ENCODE measurements around the gene USH2A.

Gene USH2A

DNA sequence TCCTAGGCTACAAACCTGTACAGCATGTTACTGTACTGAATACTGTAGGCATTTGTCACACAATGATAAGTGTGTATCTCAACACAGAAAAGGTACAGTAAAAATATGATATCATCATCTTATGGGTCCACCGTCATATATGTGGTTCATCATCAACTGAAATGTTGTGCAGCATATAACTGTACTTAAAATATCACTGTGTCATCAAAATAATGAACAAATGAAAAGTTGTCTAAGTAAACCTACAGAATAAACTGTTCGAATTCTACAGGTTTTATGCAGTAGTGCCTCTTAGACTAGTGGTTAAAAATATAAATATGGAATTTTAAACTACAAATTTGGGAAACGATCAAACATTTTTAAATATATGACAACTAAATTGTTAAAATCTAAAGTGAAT is 527.4 kb downstream of the USH2A start:
- no peak for DNase-seq

DNA sequence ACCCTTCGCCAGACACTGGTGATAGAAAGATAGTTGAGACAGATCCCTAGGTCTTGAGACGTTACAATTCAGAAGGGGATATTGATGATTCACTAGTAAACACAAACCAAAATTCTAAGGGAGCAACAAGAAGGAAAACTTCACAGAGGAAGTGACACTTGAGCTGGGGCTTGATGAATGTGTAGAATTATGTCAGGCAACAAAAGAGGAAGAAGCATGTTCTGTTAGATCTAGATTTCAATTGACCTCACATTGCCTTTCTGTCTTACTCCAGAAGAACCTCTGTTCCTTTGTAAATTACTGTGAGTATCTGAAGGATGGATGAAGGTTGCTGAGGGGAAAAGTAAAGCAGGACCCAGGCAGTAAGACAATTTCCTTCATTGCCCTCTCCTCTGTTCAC is 528.0 kb downstream of the USH2A start:
- DNase-seq, result no peak

DNA sequence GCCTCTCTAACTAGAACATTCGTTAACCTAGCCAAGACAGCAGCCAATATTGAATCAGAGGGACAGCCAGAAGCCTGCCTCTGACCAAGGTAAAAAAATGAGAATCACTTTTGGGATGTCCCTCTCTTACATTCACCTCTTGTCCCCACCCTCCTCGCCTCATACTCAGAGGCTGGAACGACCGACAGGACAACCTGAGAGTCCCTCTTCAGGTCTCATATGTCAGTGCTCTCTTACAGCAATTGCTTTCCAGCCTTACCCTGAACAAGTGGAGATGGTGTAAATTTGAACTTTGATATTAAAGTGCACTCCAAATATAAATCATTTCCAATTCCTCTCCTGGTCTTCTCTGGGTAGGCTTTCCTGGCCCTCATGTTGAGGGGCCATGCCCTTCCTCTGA is 528.6 kb downstream of the USH2A start:
- no peak for DNase-seq

DNA sequence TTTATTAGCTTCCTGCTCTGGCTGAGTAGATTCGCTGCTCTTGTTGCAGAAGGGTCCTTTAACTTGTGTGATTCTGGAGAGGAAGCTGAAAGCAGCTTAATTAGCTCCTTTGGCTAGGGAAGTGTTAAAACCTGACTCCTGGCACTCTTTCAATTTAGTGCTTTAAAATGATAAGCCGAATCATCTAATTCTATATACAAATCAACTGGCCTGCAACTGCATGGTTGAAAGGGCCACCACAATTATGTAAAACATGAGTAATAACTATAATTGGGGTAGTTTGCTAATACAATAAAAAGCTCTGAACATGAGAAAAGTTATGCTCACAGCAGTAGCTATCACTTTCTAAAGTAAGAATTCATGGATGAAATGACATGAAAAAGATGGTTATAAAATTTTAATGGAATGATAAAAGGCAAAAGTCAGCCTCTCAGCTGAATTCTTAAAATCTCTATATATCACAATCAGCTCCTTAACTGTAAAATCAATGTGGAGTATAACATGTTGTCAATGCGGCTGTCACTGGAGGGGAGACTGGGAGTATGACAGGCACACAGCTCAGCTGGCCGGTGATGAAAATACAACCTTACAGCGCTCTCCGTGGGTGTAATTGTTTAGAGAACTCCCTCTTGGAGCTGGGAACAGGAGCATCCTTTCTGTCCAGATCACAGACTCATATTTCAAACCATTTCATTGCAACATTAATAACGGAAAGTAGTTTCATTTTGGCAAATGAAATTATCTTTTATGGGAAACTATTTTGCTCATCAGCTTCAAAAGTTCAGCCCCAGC is 531.8 kb downstream of the USH2A start:
- no peak for DNase-seq

DNA sequence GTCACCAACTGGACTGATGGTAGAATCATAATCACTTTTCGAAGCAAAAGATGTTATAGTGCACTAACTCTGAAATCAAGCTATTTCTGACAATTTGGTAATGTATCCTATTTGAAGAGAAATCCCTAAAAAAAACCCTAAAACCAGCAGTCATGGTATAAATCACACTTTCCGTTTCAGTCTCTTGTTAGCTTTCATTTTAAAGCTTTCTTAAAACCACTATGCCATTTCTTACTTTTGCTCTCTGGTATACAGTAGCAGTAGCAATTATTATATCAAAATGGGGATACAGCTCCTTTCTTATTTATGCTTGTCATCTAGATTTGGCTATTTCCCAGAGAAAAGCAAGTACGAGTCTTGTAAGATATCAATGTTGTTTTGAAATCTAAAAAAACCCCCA is 532.8 kb downstream of the USH2A start:
- no peak for DNase-seq

DNA sequence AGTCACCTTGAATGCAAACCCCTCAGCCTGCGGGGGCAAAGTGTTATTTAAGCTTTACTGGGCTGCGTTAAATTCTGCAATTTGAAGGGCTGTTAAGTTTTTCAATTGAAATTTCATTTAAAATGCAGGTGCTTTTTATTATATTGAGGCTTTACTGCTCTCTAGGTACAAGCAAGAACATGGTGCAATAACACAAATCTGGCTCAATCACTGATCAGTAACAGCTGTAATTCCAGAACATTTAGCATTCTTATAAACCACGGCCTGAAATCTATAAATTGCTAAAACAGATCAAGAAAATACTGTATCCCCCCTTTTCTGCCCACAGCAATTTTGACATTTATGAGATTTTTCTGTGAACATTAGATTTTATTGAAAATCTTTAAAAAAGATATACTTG is 533.4 kb downstream of the USH2A start:
- DNase-seq, result no peak

DNA sequence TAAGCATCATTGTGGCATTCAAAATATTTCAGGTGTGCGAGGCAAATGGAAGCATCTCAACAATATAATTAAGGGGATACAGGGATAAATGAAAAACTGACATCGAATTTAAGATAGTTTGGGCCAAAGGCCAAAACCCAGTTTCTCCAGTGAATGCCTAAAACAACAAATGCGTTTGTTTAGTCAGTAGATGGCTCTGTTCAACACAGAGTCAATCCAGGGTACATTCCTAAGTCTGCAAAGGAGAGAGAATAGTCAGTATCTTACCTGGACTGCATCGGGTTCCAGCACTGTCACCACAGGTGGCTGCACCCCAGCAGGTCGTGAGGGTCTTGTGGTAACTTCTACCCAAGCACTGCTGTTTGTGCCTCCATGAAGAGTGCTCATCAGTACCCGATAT is 535.1 kb downstream of the USH2A start:
- DNase-seq, result no peak

DNA sequence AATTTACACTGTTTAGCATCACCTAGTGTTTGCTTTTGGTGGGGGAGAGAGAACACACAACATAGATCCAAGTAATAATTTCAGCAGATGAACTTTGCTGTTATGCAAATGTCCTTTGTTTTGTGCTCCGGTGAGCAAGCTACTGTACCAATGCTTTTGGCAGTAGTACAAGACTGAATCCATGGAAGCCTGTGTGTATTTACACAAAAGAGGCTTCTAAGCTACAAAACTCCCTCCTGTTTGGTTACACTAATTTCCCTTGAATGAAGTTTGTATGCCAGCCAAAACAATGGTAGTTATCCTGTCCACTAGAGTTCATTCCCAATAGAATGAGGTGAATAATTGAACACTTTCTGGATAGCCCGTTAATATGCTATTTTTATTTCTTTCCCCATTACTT is 535.6 kb downstream of the USH2A start:
- no peak for DNase-seq

DNA sequence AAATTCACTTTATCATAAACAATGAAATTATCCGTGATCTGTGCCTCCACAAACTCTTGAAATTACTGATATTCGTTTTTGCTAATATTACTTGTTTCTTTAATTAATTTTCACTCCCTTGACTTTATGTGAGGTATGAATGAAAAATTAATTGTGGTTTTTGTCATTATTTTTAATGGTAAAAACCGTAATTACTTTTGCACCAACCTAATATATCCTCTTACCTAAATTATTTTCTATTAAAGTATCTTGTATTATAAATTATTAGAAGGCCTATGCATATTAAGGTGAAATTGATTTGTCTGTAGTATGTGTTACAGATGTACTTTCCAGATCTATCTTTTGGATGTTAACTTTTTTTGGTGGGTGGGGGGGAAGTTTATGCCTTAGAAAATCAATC is 540.2 kb downstream of the USH2A start:
- no peak for DNase-seq

DNA sequence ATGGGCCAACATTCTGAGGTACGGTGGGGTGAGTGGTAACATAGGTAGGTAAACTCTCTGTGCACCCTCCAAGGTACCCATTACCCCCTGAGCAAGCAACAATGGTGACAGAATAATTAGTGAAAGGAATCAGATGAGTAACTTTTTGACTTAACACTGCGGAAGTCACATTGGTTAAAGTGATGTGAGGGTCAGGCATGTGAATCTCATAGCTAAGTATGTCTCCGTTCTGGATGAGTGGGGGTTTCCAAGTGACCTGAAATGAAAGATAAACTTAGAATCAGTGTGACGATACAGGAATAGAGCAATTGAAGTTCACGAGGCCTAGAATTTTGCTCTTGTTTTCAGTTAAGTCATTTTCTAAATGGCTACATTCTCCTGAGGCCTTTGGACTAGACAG is 544.4 kb downstream of the USH2A start:
- DNase-seq, result no peak

DNA sequence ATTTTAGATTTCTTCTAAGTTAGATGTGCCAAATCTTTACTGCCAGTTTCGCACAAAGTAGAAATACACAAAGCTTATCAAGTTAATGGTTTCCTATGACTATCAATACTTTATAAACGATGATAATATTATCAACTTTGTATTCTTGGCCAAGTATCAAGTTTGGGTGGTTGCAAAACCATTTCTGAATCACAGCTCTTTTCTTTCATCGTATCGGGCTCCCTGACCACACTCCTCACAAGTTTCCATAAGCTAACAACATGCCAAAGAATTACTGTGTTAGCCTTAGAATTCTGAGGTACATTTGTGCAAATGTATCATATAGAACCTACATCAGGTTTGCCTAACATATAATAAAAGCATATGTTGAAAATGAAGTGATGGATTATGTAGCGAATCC is 545.1 kb downstream of the USH2A start:
- no peak for DNase-seq

DNA sequence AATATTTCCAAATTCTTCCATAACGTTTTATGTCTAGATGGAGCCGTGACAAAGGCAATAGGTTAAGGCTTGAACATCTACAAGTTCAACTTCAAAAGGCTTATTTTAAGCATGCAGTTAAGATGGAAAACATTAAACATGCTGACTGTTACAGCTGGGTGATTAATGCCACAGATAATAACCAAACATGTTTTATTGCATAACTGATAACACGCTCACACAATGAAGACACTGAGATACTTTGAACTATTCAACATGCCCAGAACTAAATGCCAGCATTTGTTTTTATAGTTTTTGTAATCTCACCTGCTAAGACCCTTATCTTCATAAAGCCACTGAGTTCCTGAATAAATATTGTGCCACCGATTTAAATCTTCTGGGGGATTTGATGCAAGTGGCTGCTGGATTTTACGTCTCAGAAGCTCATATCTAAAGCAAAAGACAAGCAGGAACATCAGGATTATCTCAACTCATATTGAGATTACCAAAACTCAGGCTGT is 545.7 kb downstream of the USH2A start:
- DNase-seq, result no peak

DNA sequence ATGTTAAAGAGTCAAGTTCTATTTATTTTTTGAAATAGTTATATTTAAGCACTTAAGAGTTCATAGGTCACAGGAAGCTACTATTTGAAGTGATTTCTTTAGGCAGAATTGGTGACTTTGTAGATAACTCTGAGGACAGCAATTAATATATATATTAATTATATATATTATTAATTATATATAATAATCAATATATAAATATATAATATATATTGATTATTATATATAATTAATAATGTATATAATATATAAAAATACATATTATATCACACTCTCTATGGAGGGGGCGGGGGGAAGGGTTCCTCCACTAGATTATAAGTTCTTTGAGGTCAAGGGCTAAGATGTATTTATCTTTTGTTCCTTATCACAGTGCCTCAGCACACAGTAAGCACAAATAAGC is 547.5 kb downstream of the USH2A start:
- no peak for DNase-seq

DNA sequence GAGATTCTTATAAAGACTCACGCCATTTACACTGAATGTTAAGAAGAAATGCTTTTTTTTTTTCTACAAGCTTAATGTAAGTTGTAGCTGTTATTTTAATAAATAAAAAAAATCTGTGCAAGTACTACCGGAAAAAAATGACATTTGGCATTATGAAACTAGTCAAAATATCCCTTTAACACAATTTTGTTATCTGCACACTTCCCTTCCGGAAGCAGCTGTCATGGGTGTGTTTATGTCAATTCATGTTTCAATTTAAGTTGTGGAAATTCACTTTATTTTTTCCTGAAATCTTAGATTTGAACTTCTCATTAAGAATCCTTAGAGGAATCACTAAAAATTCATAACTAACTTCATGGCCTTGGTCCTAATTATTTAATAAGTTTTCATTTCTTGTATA is 548.0 kb downstream of the USH2A start:
- no peak for DNase-seq

DNA sequence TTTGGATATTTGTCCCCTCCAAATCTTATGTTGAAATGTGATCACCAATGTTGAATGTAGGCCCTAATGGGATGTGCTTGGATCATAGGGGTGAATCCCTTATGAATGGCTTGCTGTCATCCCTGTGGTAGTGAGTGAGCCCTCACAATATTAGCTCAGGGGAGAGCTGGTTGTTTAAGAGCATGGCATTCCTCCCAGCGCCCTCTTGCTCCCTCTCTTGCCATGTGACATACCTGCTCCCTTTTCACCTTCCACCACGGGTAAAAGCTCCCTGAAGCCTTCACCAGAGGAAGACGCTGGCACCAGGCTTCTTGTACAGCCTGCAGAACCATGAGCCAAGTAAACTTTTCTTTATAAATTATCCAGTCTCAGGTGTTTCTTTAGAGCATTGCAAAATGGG is 550.6 kb downstream of the USH2A start:
- no peak for DNase-seq

DNA sequence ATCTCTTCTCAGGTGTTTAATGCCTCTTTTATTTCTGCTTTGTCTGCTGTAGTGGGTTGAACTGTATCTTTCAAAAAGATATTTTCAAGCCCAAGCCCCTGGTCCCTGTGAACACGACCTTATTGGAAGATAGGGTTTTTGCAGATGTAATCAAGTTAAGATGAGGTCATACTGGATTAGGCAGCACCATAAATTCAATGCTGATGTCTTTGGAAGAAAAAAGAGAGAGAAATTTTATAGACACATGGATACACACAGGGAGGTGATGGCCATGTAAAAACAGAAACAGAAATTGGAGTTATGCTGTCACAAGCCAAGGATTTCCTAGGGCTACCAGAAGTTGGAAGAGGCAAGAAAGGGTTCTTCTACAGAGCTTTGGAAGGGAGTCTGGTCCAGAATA is 554.7 kb downstream of the USH2A start:
- no peak for DNase-seq

DNA sequence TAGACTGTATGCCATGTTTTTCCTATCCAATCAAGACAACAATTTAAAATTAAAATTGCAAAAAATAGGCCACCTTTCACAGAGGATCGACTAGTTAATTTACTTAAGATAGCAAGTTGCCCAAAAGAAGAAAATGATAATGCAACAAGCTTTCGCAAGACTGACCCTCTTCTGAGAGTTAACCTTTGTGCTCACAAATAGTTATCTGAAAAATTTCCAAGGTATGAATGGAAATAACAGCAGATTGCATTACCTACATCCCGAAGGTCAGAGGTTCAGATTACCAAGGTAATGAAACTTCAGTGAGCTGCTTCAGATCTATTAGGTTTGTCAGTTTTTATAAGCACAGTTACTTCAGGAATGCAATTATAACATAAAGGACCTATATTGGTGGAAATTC is 558.2 kb downstream of the USH2A start:
- no peak for DNase-seq

DNA sequence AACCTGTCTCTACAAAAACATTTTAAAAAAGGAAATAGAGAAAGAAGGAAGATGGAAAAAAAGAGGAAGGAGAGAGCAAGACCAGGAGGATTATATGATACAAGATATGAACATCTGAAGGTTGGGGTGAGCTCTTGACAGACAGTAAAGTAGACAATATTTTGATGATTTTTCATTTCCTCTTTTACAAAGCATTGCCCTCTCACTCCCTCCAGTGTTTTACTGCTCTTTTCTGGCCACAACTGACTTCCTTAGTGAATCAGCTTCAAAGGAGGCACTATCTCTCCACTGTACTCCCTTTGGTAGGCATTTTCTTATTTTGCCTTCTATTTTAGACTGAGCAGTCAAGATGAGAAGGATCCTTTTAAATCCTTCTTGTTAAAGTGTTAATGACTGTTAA is 559.5 kb downstream of the USH2A start:
- DNase-seq, result no peak

DNA sequence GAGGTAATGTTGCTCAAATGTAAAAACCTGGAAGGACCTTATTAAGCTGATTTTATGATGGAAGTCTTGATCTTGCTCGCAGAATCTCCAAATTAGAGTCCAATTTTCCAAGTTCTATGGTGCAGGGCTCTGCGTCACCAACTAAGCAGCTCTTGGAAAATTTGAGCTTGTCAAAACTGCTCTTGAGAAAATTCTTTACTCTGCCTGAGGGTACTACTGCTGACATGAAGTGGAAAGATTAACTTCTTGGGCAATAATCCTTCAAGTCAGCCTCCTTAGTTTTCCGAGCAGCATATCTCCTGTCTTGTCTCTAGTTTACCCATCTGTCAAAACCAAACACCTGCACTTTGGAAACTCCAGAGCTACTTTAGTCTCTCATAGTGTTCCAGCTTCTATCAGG is 562.4 kb downstream of the USH2A start:
- DNase-seq, result no peak

DNA sequence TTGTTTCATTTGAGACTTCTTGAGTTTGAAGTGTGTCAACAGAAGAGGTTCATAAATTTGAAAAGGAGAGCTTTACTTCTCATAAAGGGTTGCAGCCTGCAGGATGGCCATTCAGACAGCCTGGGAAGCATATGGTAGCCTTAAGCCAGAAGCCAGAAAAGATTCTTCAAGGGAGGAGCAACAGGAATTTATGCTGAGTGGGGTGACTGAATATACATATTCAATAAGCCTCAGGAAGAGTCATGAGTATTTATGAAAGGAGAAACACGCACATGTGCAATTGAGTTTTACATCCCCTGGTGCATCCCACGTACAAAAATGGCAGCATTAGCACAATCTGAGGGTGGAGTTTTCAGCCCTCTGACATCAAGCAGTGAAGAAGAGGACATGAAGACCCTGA is 565.9 kb downstream of the USH2A start:
- no peak for DNase-seq

DNA sequence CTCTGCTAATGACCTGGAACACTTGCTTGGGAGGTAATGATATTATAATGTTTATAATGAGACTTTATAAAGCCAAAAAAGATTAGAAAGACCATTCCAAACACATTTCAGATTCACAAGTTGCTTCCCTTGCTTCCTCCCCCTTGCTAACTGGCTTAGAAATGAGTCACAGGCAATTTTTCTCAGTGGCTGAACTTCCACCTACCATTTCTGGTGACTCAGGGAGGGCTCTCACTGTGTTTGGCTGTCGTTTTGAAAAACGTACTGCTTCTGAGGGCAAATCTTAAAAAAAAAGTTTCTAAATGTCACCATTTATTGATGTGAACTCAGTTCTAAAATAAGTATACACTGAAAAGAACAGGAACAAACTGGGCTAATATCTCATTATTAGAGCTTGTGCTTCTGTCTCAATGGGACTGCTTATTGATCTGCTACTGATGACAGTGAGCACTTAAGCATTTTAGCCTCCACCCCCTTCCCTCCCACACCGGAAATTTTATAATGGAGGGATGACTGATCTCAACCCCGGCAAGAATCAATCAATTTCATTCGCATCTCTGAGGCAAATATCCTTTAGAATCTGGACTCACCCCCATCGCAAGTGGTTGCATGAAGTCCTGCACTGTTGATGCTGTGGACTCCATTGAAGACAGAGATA is 577.9 kb downstream of the USH2A start:
- no peak for DNase-seq

DNA sequence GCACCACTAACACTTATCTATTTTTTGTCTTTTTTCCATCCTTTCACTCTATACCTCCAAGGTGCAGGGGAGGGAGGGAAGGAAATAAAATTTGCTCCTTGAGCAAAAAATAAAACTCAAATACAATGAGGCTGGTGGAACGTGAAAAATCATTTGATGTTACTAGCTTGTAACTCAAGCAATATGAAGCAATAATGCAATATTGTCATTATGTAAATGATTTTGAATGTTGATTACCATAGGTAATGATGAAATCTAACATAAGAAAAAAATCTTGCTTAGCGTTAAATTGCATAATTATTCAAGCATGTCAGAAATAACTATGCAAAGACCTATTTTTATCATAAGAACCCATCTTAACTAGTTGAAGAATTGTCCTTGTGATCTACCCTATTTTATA is 578.5 kb downstream of the USH2A start:
- DNase-seq, result no peak

DNA sequence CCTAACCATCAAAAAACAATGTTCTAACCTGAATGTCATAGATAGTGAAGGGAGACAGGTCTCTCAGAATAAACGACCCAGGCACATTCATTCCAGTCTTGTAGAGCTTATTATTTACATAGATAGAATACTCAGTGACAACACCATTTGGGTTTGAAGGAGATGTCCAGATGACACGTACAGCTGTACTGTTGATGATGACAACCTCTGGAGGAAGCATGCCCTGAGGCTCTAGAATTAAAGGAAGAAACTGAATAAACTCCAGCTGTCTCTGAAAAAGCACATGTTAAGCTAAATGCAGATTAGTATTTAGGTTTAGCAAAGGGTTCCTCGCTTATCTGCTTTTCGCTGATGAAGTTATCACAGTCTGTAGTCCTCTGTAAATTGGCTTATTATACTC is 579.0 kb downstream of the USH2A start:
- DNase-seq, result no peak

DNA sequence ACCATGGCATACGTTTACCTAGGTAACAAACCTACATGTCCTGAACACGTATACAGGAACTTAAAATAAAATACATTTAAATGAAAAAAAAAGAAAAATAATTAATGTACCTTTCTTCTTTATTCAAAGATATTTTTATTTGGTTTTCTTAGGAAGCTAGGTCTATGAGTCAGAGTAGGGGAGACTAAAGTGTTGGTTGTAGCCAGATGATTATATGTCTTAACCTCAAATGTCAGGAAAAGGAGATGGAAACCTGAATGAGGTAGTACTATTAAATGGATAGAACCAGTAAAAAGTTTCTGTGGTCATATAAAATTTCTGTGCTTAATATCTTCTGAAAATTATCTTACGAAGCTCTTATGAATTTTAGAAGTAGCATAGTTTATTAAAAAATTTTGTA is 580.3 kb downstream of the USH2A start:
- no peak for DNase-seq

DNA sequence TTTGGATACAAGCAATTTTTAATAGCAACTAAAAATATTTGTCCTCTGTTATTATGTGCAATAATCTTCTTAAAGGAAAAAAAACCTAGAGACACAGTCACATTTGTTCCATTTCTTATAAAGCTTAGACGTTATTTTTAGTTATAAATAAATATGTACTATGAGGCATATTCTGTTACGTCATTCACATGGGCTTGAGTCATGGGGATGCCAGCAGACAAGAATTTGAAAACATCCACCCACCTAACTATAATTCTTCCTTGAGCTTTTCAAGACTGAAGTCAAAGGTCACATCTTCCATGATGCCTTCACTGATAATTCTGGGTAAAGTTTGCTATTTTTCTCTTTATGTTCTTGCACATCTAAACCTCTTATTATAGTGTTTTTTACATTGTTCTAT is 587.3 kb downstream of the USH2A start:
- no peak for DNase-seq
